Keratinocyte (primary cell): Measurements from ENCODE around the gene GBP5.

Source experiments
- EZH2 ChIP-seq: IDR thresholded peaks from one replicate; pipeline ENCODE4 v1.6.1; 2012; ENCODE audit warnings: inconsistent platforms, mild to moderate bottlenecking, low read length, moderate library complexity
- TF ChIP-seq, protein P1 (sequence below), 3 experiments: IDR thresholded peaks in 1 of 3; conservative IDR thresholded peaks in 1 of 3; optimal IDR thresholded peaks in 1 of 3; 2 replicates in 2 of 3; 3 replicates in 1 of 3; pipeline versions ENCODE3 to v1.5.1; 2011; ENCODE audit warnings: low read length in 3 of 3, mild to moderate bottlenecking in 3 of 3, moderate library complexity in 2 of 3, control low read depth in 1 of 3, inconsistent platforms in 1 of 3; ENCODE audit not compliant: insufficient read depth in 2 of 3; ENCODE audit errors: extremely low read depth in 1 of 3

DNA sequence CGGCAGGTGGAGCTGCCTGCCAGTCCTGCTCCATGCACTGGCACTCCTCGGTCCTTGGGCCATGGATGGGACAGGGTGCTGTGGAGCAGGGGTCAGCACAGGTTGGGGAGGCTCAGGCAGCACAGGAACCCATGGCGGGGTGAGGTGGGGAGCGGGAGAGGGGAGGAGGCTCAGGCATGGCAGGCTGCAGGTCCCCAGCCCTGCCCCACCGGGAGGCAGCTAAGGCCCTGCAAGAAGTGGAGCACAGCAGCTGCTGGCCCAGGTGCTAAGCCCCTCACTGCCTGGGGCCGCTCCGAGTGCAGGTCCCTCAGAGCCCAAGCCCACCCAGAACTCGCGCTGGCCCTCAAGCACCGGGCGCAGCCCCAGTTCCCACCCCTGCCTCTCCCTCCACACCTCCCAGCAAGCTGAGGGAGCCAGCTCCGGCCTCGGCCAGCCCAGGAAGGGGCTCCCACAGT, 691 bp upstream of the GBP5 start:
- TF ChIP-seq, protein P1, sequence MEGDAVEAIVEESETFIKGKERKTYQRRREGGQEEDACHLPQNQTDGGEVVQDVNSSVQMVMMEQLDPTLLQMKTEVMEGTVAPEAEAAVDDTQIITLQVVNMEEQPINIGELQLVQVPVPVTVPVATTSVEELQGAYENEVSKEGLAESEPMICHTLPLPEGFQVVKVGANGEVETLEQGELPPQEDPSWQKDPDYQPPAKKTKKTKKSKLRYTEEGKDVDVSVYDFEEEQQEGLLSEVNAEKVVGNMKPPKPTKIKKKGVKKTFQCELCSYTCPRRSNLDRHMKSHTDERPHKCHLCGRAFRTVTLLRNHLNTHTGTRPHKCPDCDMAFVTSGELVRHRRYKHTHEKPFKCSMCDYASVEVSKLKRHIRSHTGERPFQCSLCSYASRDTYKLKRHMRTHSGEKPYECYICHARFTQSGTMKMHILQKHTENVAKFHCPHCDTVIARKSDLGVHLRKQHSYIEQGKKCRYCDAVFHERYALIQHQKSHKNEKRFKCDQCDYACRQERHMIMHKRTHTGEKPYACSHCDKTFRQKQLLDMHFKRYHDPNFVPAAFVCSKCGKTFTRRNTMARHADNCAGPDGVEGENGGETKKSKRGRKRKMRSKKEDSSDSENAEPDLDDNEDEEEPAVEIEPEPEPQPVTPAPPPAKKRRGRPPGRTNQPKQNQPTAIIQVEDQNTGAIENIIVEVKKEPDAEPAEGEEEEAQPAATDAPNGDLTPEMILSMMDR (optimal IDR thresholded peaks at IDR 0.05 in 1 of 3, IDR thresholded peaks at IDR 0.05 in 1 of 3, conservative IDR thresholded peaks at IDR 0.05 in 1 of 3; ENCODE audit: extremely low read depth in 1 of 3, insufficient read depth in 2 of 3, low read length in 3 of 3) = no peak
- no peak for TF ChIP-seq EZH2
